Ishikawa (cell line): ENCODE results near the gene NR1H2.

ENCODE experiments used
- CEBPB ChIP-seq: IDR thresholded peaks from 2 replicates; pipeline ENCODE4 v1.6.1; 2012
- CREB1 ChIP-seq: IDR thresholded peaks from 2 replicates; pipeline ENCODE4 v1.6.1; 2012; ENCODE audit warnings: low read depth
- EGR1 ChIP-seq: IDR thresholded peaks from 2 replicates; pipeline ENCODE4 v1.6.1; 2012
- EP300 ChIP-seq: IDR thresholded peaks from 2 replicates; pipeline ENCODE4 v1.6.1; 2012; ENCODE audit warnings: borderline replicate concordance
- FOXM1 ChIP-seq: IDR thresholded peaks from 2 replicates; pipeline ENCODE4 v1.6.1; 2012; ENCODE audit warnings: low read depth, borderline replicate concordance
- MAX ChIP-seq: IDR thresholded peaks from 2 replicates; pipeline ENCODE4 v1.6.1; 2012
- NFIC ChIP-seq: IDR thresholded peaks from 2 replicates; pipeline ENCODE4 v1.6.1; 2012
- RAD21 ChIP-seq: IDR thresholded peaks from 2 replicates; pipeline ENCODE4 v1.6.1; 2012; ENCODE audit warnings: low read depth
- TAF1 ChIP-seq: IDR thresholded peaks from 2 replicates; pipeline ENCODE4 v1.6.1; 2012; ENCODE audit warnings: low read depth, mild to moderate bottlenecking
- TEAD4 ChIP-seq: IDR thresholded peaks from 2 replicates; pipeline ENCODE4 v1.6.1; 2012
- YY1 ChIP-seq: IDR thresholded peaks from 2 replicates; pipeline ENCODE4 v1.6.1; 2012; ENCODE audit warnings: low read depth
- TF ChIP-seq, protein P1 (sequence below): IDR thresholded peaks from 2 replicates; pipeline ENCODE4 v1.6.1; 2012
- TF ChIP-seq, protein P2 (sequence below): IDR thresholded peaks from 2 replicates; pipeline ENCODE4 v1.6.1; 2012; ENCODE audit warnings: low read depth, mild to moderate bottlenecking

GRCh38 chr19:50432221-50433028 is 56.2 kb downstream of the NR1H2 start, which contains the start of gene MYBPC2:
- TF ChIP-seq NFIC (peak; percentile 77), EP300 (no peak), MAX (0 out of 2 replicates have a peak, but pooled peaks have one; percentile 14), YY1 (no peak), RAD21 (no peak), CREB1 (no peak), TAF1 (no peak; the same call in 1 of the 2 replicates), CEBPB (no peak), TEAD4 (peak; percentile 33; the same call in 1 of the 2 replicates), EGR1 (no peak), FOXM1 (no peak)
- TF ChIP-seq, protein P1, sequence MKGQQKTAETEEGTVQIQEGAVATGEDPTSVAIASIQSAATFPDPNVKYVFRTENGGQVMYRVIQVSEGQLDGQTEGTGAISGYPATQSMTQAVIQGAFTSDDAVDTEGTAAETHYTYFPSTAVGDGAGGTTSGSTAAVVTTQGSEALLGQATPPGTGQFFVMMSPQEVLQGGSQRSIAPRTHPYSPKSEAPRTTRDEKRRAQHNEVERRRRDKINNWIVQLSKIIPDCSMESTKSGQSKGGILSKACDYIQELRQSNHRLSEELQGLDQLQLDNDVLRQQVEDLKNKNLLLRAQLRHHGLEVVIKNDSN: no peak
- TF ChIP-seq, protein P2, sequence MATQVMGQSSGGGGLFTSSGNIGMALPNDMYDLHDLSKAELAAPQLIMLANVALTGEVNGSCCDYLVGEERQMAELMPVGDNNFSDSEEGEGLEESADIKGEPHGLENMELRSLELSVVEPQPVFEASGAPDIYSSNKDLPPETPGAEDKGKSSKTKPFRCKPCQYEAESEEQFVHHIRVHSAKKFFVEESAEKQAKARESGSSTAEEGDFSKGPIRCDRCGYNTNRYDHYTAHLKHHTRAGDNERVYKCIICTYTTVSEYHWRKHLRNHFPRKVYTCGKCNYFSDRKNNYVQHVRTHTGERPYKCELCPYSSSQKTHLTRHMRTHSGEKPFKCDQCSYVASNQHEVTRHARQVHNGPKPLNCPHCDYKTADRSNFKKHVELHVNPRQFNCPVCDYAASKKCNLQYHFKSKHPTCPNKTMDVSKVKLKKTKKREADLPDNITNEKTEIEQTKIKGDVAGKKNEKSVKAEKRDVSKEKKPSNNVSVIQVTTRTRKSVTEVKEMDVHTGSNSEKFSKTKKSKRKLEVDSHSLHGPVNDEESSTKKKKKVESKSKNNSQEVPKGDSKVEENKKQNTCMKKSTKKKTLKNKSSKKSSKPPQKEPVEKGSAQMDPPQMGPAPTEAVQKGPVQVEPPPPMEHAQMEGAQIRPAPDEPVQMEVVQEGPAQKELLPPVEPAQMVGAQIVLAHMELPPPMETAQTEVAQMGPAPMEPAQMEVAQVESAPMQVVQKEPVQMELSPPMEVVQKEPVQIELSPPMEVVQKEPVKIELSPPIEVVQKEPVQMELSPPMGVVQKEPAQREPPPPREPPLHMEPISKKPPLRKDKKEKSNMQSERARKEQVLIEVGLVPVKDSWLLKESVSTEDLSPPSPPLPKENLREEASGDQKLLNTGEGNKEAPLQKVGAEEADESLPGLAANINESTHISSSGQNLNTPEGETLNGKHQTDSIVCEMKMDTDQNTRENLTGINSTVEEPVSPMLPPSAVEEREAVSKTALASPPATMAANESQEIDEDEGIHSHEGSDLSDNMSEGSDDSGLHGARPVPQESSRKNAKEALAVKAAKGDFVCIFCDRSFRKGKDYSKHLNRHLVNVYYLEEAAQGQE: no peak
